Prostate gland (tissue), 2 donors: Measurements from ENCODE around the gene TEX13A. TPM values are rescaled to one million over a fixed set of nuclear protein-coding genes. Genes with fewer than 3 reads are reported as not detected.

Experiments
- DNase-seq: peaks from one replicate; pipeline ENCODE4 v3.0.0-alpha.2; 2019; ENCODE audit warnings: low spot score
- H3K27ac ChIP-seq, 2 donors: fragments of 200-600 bp; sonication (generic); 2 replicates each; pipeline ENCODE4 v1.5.1; 2017 to 2019
- H3K27me3 ChIP-seq: fragments of 200-600 bp; sonication (generic); replicated peaks from 2 replicates; pipeline ENCODE4 v1.5.1; 2019; ENCODE audit not compliant: insufficient read depth
- H3K36me3 ChIP-seq, 2 donors: fragments of 200-600 bp; sonication (generic); 1 replicate in 1 of 2; 2 replicates in 1 of 2; pipeline versions ENCODE4 v1.5.1 to v1.8.1; 2017 to 2019
- H3K4me1 ChIP-seq: fragments of 200-600 bp; sonication (generic); replicated peaks from 2 replicates; pipeline ENCODE4 v1.5.1; 2019
- H3K4me3 ChIP-seq, 2 donors: fragments of 200-600 bp; sonication (generic); 2 replicates each; pipeline ENCODE4 v1.5.1; 2017 to 2019
- H3K9me3 ChIP-seq: fragments of 200-600 bp; sonication (generic); 2 replicates; pipeline ENCODE4 v1.5.1; 2017
- POLR2A ChIP-seq: fragments of 450-650 bp; IDR thresholded peaks from one replicate; pipeline ENCODE4 v1.6.1; 2016; ENCODE audit warnings: antibody characterized with exemption, mild to moderate bottlenecking
- POLR2AphosphoS5 ChIP-seq: sonication (generic); formaldehyde crosslinking; IDR thresholded peaks from one replicate; pipeline ENCODE4 v1.6.1; 2017; ENCODE audit warnings: antibody characterized with exemption
- WGBS: methylation state at CpG from one replicate; pipeline ENCODE4 v1.1.5; 2018; 5-methylcytosine and 5-hydroxymethylcytosine counted together
- intact Hi-C: fragments of 100-400 bp; cut with DNase I; formaldehyde crosslinking; loops from one replicate; pipeline ENCODE4 v1.14.2; 2022
- total RNA-seq, 2 donors: library from RNA; depleted of rRNA; stranded (reverse); fragments of >200 nt; gene quantifications; one replicate each; pipeline ENCODE4 v1.1.0, GENCODE V29; 2016
- TF ChIP-seq, protein P1 (sequence below), 4 experiments: fragments of 200-600 bp in 2 of 4; fragments of 450-650 bp in 2 of 4; sonication (generic) in 2 of 4; IDR thresholded peaks; 1 replicate in 3 of 4; 2 replicates in 1 of 4; pipeline ENCODE4 v1.5.1; 2016 to 2019; ENCODE audit warnings: antibody characterized with exemption in 4 of 4, mild to moderate bottlenecking in 2 of 4, moderate library complexity in 2 of 4

TEX13A gene
- total RNA-seq, 2 donors from 2014 or later, result 0.68 TPM; not detected in 1

DNA sequence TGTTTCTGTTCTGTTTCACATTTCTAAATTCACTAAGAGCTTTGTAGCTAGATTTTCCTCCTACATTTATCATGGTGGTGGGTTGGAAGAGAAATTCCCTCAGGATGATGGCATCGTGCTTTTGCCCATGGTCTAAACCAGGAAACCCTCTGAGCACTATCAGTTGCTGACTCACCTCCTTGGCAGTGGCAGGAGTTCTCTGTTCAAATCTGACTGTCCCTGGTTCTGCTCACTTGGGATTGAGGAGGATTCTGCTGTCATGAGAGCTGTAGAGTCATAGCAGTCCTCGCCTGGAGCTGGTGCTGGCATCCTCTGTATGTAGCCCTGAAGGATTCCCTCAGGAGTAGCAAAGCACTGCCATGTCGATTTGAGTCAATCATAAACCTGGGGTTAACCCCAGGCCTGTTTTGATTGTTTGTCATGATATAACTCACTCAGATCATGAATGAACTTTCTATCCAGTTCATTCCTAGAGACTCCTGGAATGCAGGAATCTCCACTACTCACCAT is 9.4 kb downstream of the TEX13A start:
- no peak overlapping the region for H3K27ac ChIP-seq
- H3K4me1 ChIP-seq, result no peaks in the 10 kb centered on the region
- intact Hi-C loops, result no loop called here
- no peaks in the 10 kb centered on the region for H3K9me3 ChIP-seq
- TF ChIP-seq POLR2AphosphoS5 (no peak), POLR2A (no peak)
- TF ChIP-seq, protein P1, sequence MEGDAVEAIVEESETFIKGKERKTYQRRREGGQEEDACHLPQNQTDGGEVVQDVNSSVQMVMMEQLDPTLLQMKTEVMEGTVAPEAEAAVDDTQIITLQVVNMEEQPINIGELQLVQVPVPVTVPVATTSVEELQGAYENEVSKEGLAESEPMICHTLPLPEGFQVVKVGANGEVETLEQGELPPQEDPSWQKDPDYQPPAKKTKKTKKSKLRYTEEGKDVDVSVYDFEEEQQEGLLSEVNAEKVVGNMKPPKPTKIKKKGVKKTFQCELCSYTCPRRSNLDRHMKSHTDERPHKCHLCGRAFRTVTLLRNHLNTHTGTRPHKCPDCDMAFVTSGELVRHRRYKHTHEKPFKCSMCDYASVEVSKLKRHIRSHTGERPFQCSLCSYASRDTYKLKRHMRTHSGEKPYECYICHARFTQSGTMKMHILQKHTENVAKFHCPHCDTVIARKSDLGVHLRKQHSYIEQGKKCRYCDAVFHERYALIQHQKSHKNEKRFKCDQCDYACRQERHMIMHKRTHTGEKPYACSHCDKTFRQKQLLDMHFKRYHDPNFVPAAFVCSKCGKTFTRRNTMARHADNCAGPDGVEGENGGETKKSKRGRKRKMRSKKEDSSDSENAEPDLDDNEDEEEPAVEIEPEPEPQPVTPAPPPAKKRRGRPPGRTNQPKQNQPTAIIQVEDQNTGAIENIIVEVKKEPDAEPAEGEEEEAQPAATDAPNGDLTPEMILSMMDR (IDR thresholded peaks at IDR 0.05), result no peak
- H3K36me3 ChIP-seq, result no peaks in the 10 kb centered on the region
- 81% methylated on average over 3 of the region's 3 CpGs for WGBS
- no peak for DNase-seq
- H3K27me3 ChIP-seq, result no peaks in the 10 kb centered on the region
- H3K4me3 ChIP-seq, result no peak overlapping the region

GRCh38 chrX:105210258-105210657 is 10.2 kb downstream of the TEX13A start:
- intact Hi-C loops, result no loop called here
- Histone ChIP-seq H3K27ac (no peak overlapping the region), H3K27me3 (no peaks in the 10 kb centered on the region), H3K9me3 (no peaks in the 10 kb centered on the region), H3K4me3 (no peak overlapping the region), H3K4me1 (no peaks in the 10 kb centered on the region), H3K36me3 (no peaks in the 10 kb centered on the region)
- 100% methylated on average over 2 of the region's 2 CpGs for WGBS
- DNase-seq, result no peak
- no peak for TF ChIP-seq POLR2A
- TF ChIP-seq, protein P1 (IDR thresholded peaks at IDR 0.05), result no peak
- no peak for TF ChIP-seq POLR2AphosphoS5

GRCh38 chrX:105209406-105209805 is 11.1 kb downstream of the TEX13A start:
- intact Hi-C loops, result no loop called here
- Histone ChIP-seq H3K36me3 (no peaks in the 10 kb centered on the region), H3K27me3 (no peaks in the 10 kb centered on the region), H3K4me3 (no peak overlapping the region), H3K9me3 (no peaks in the 10 kb centered on the region), H3K4me1 (no peaks in the 10 kb centered on the region), H3K27ac (no peak overlapping the region)
- no peak for DNase-seq
- no peak for TF ChIP-seq POLR2AphosphoS5
- TF ChIP-seq, protein P1 (IDR thresholded peaks at IDR 0.05), result no peak
- TF ChIP-seq POLR2A, result no peak

DNA sequence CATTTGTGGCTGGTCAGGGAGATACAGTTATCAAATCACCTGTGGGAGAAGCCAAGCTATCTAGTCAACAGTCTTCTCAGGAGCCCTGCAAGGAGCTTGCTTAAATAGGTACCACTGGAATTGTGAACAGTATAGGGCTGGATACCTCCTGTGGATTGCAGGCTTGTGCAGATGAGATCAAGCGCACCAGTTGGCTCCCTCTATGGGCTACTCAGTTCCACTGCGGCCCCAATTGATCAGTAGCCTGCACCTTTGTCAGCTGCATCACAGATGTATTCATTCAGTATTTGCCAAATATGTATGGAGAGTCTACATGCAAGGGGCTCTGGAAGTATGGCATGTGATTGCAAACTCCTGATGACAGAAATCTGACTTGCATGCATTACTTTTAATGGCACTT is 28.6 kb downstream of the TEX13A start:
- Histone ChIP-seq H3K27ac (no peak overlapping the region), H3K4me3 (no peak overlapping the region), H3K36me3 (no peaks in the 10 kb centered on the region), H3K9me3 (no peaks in the 10 kb centered on the region), H3K4me1 (no peaks in the 10 kb centered on the region), H3K27me3 (no peaks in the 10 kb centered on the region)
- intact Hi-C loops, result loop anchor here (5.0 to 10.0 kb wide), 3 partner anchors 280 to 887 kb away; partner anchors contain the start of gene IL1RAPL2
- 48% methylated on average over 2 of the region's 2 CpGs for WGBS
- TF ChIP-seq POLR2A (no peak), POLR2AphosphoS5 (no peak)
- TF ChIP-seq, protein P1 (IDR thresholded peaks at IDR 0.05), result no peak
- no peak for DNase-seq

- H3K4me3 ChIP-seq, result no peak overlapping the region
- no peaks in the 10 kb centered on the region for H3K27me3 ChIP-seq
- H3K27ac ChIP-seq, result no peak overlapping the region
- H3K36me3 ChIP-seq, result no peaks in the 10 kb centered on the region
- TF ChIP-seq POLR2AphosphoS5 (no peak), POLR2A (no peak)
- TF ChIP-seq, protein P1 (IDR thresholded peaks at IDR 0.05), result peak; percentile 26 to 61 (median 56)
- no peaks in the 10 kb centered on the region for H3K9me3 ChIP-seq
- intact Hi-C loops, result loop anchor here (5.0 to 10.0 kb wide), 3 partner anchors 278 to 886 kb away; partner anchors contain the start of gene IL1RAPL2
- 0% methylated on average over 2 of the region's 2 CpGs for WGBS
- DNase-seq, result peak; percentile 5
- no peaks in the 10 kb centered on the region for H3K4me1 ChIP-seq
These were observed 30.1 kb downstream of the TEX13A start for GRCh38 chrX:105190252-105190853.
